T-helper 22 cell (primary cell): ENCODE data around the gene ARHGAP9.
"Not testable (repeated sequence)": the region's sequence is repeated elsewhere in the genome, so short reads cannot be mapped to it uniquely, and the experiment has no call there.

Experiments used
- DNase-seq: peaks from one replicate; pipeline ENCODE4 v3.0.0-alpha.2; 2020; ENCODE audit warnings: low read depth

Gene ARHGAP9

GRCh38 chr12:57434517-57435223 lies 45.0 kb downstream of the ARHGAP9 start, which contains the start of gene INHBC:
Gene INHBC (plus strand): TSS chr12:57434784. CDS start chr12:57434887, 103 bp downstream.
- no peak for DNase-seq

GRCh38 chr12:57433370-57433769 lies 46.3 kb downstream of the ARHGAP9 start:
- no peak for DNase-seq

- DNase-seq, result no peak
These were observed 47.9 kb downstream of the ARHGAP9 start for GRCh38 chr12:57431654-57432188.

GRCh38 chr12:57430931-57431566 lies 48.6 kb downstream of the ARHGAP9 start, which contains the start of gene R3HDM2:
Gene R3HDM2 (minus strand): TSS chr12:57431043. CDS start chr12:57310428, 120,615 bp downstream.
- DNase-seq, result peak; percentile 92

- DNase-seq, result no peak
These were observed 49.3 kb downstream of the ARHGAP9 start for GRCh38 chr12:57430112-57430930.

GRCh38 chr12:57429473-57430111 lies 50.1 kb downstream of the ARHGAP9 start:
- no peak for DNase-seq

GRCh38 chr12:57428965-57429364 lies 50.7 kb downstream of the ARHGAP9 start:
- no peak for DNase-seq

GRCh38 chr12:57426948-57427347 lies 52.7 kb downstream of the ARHGAP9 start:
- DNase-seq, result not testable (repeated sequence)
